Testis (tissue), 2 donors: ENCODE results near the gene SEMA5A.

ENCODE experiments used
- POLR2A ChIP-seq: fragments of 450-650 bp; IDR thresholded peaks from one replicate; pipeline ENCODE4 v1.6.1; 2017; ENCODE audit warnings: antibody characterized with exemption, mild to moderate bottlenecking, moderate library complexity
- TF ChIP-seq, protein P1 (sequence below), 3 experiments: fragments of 450-650 bp in 2 of 3; fragments of 200-600 bp in 1 of 3; sonication (generic) in 1 of 3; IDR thresholded peaks; one replicate each; pipeline ENCODE4 v1.5.1; 2016 to 2019; ENCODE audit warnings: antibody characterized with exemption in 3 of 3, mild to moderate bottlenecking in 2 of 3, moderate library complexity in 1 of 3

DNA sequence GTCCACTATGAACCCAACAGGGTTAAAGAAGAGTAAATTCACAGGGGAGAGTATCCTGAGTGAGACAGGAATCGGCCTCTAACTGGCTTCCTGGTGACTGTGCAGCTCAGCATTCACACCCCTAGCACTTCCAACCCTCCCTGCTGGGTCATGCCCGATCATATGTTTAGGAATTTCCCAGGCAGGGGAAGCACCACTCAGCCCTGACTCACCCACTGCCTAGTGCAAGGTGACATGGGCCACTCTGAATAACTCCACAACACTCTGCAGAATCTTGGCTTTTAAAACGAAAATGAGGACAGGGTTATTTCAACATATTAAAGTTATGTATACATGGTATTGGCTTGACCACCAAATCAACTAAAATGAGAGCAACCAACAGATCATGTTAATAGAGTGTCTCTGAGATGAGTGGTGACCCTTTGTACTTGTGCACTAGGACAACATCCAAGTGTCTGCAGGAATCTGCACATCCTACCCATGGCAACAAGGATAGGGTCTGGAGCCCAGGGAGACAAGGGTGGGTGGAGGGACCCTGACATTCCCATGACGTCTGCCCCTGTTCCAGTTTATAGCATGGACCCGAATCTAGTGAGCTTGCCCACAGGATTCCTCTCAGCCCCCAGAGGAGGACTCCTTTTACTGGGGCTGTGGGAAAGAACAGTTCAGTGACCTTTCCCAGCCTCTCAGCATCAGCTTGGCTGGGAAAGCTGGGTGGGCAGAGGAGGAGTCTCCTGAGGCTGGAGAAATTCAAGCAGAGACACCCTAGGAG, 485.8 kb downstream of the SEMA5A start:
- TF ChIP-seq, protein P1, sequence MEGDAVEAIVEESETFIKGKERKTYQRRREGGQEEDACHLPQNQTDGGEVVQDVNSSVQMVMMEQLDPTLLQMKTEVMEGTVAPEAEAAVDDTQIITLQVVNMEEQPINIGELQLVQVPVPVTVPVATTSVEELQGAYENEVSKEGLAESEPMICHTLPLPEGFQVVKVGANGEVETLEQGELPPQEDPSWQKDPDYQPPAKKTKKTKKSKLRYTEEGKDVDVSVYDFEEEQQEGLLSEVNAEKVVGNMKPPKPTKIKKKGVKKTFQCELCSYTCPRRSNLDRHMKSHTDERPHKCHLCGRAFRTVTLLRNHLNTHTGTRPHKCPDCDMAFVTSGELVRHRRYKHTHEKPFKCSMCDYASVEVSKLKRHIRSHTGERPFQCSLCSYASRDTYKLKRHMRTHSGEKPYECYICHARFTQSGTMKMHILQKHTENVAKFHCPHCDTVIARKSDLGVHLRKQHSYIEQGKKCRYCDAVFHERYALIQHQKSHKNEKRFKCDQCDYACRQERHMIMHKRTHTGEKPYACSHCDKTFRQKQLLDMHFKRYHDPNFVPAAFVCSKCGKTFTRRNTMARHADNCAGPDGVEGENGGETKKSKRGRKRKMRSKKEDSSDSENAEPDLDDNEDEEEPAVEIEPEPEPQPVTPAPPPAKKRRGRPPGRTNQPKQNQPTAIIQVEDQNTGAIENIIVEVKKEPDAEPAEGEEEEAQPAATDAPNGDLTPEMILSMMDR (IDR thresholded peaks at IDR 0.05): no peak
- no peak for TF ChIP-seq POLR2A
